OCI-LY3 (cell line): ENCODE measurements around the gene NTRK2.

Experiments used
- CTCF ChIP-seq: fragments of 200-600, 300-600 bp; sonication (generic); IDR thresholded peaks from 2 replicates; pipeline ENCODE4 v1.5.1; 2014; ENCODE audit warnings: antibody characterized with exemption, low read length, low read depth
- EZH2phosphoT487 ChIP-seq: fragments of 200-600 bp; shearing (Covaris generic); IDR thresholded peaks from 2 replicates; pipeline ENCODE4 v1.6.1; 2018; ENCODE audit warnings: antibody characterized with exemption, mixed run types, low read depth

- no peak for TF ChIP-seq CTCF
- TF ChIP-seq EZH2phosphoT487: no peak
Measured at GRCh38 chr9:84750152-84750865, 80.8 kb downstream of the NTRK2 start.
